OCI-LY3 (cell line): ENCODE measurements around the gene GSK3B.

ENCODE experiments used
- CTCF ChIP-seq: fragments of 200-600, 300-600 bp; sonication (generic); IDR thresholded peaks from 2 replicates; pipeline ENCODE4 v1.5.1; 2014; ENCODE audit warnings: antibody characterized with exemption, low read length, low read depth
- EZH2phosphoT487 ChIP-seq: fragments of 200-600 bp; shearing (Covaris generic); IDR thresholded peaks from 2 replicates; pipeline ENCODE4 v1.6.1; 2018; ENCODE audit warnings: antibody characterized with exemption, mixed run types, low read depth

GRCh38 chr3:120077731-120078130, 16.5 kb downstream of the GSK3B start:
- TF ChIP-seq CTCF (no peak), EZH2phosphoT487 (no peak)
